Vagina (tissue), 2 donors: Measurements from ENCODE around the gene GPR15.

ENCODE experiments used
- POLR2A ChIP-seq, 2 donors: fragments of 450-650 bp; IDR thresholded peaks; one replicate each; pipeline ENCODE4 v1.6.1; 2017; ENCODE audit warnings: antibody characterized with exemption in 2 of 2, mild to moderate bottlenecking in 2 of 2, moderate library complexity in 2 of 2
- POLR2AphosphoS5 ChIP-seq, 2 donors: sonication (generic); formaldehyde crosslinking; IDR thresholded peaks; one replicate each; pipeline ENCODE4 v1.9.0; 2017; ENCODE audit warnings: antibody characterized with exemption in 2 of 2, mild to moderate bottlenecking in 2 of 2, low read depth in 1 of 2; ENCODE audit not compliant: insufficient read depth in 1 of 2
- TF ChIP-seq, protein P1 (sequence below), 3 experiments: fragments of 450-650 bp in 2 of 3; fragments of 200-600 bp in 1 of 3; sonication (generic) in 1 of 3; IDR thresholded peaks; one replicate each; pipeline ENCODE4 v1.5.1; 2017 to 2019; ENCODE audit warnings: antibody characterized with exemption in 3 of 3, mild to moderate bottlenecking in 2 of 3, moderate library complexity in 2 of 3

DNA sequence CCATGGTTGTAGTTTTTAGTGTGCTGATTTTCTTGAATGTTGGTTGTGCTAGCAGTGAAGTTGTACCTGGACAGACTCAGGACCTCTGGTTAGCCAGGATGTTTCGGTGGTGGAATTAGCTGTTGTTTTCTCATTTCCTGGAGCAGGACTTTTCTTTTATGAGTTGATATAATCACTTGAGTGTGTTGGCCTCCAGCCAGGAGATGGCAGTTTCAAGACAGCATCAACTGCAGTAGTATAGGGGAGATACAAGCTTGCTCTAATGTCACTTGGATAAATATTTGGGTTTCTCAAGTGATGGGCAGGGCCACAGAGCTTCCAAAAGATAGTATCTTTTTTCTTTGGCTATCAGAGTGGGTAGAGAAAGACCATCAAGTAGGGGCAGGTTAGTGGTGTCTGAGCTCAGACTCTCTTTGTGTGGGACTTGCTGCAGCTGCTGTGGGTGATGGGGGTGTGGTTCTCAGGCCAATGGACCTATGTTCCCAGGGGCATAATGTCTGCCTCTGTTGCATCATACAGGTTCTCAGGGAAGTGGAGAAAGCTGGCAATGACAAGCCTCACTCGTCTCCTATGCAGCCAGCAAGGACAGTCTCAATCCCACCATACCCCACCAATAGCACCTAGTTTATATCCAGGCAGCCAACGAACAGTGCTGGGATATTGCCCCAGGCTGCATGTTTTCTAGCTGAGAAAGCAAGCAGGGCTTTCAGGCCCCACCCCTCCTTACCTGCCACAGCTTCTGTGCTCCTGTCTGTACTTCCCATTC is 48.9 kb upstream of the GPR15 start:
- TF ChIP-seq, protein P1, sequence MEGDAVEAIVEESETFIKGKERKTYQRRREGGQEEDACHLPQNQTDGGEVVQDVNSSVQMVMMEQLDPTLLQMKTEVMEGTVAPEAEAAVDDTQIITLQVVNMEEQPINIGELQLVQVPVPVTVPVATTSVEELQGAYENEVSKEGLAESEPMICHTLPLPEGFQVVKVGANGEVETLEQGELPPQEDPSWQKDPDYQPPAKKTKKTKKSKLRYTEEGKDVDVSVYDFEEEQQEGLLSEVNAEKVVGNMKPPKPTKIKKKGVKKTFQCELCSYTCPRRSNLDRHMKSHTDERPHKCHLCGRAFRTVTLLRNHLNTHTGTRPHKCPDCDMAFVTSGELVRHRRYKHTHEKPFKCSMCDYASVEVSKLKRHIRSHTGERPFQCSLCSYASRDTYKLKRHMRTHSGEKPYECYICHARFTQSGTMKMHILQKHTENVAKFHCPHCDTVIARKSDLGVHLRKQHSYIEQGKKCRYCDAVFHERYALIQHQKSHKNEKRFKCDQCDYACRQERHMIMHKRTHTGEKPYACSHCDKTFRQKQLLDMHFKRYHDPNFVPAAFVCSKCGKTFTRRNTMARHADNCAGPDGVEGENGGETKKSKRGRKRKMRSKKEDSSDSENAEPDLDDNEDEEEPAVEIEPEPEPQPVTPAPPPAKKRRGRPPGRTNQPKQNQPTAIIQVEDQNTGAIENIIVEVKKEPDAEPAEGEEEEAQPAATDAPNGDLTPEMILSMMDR (IDR thresholded peaks at IDR 0.05) = no peak
- no peak for TF ChIP-seq POLR2AphosphoS5 (IDR thresholded peaks at IDR 0.05; ENCODE audit: insufficient read depth in 1 of 2, low read depth in 1 of 2)
- no peak for TF ChIP-seq POLR2A (IDR thresholded peaks at IDR 0.05)
